Measurements from ENCODE around the gene ERVW-1. TPM values are rescaled to one million over a fixed set of nuclear protein-coding genes. Genes with fewer than 3 reads are reported as not detected.
A peak's percentile ranks its signal among the peaks of the same experiment; 100 is the strongest.

The ERVW-1 gene
- total and polyA plus RNA-seq, 2 of the 13 experiments (the other 11 are each of a cell fraction or from before 2014, with no cell fraction given), result not detected

GRCh38 chr7:92456236-92456635 is 21.5 kb downstream of the ERVW-1 start (continued):
- no peak for TF ChIP-seq ETS1 (CRISPR knock-in tag; IDR thresholded peaks at IDR 0.05)
- TF ChIP-seq ZNF513 (CRISPR knock-in tag; conservative IDR thresholded peaks at IDR 0.05), result no peak
- TF ChIP-seq CCAR2 (optimal IDR thresholded peaks at IDR 0.05; ENCODE audit: low read depth, low read length), result no peak

GRCh38 chr7:92451645-92452044 is 26.1 kb downstream of the ERVW-1 start:
- WGBS (ENCODE audit: low lambda C conversion rate), result 94% methylated on average over 2 of the region's 2 CpGs
- Histone ChIP-seq H2AFZ (ENCODE audit: low read length) (no peak overlapping the region), H3K4me3 (replicated peaks in 1 of 3; ENCODE audit: insufficient read depth in 1 of 3, low read depth in 2 of 3, low read length in 3 of 3) (no peak overlapping the region), H3K79me2 (ENCODE audit: insufficient read depth, low read length) (peaks cover 13% of the 10 kb centered on the region), H3K27ac (ENCODE audit: extremely low read length, insufficient read depth, low read length) (no peak overlapping the region), H3K36me3 (replicated peaks in 1 of 2; ENCODE audit: control insufficient read depth in 1 of 2, insufficient read depth in 2 of 2, low read length in 2 of 2) (peaks cover 22 to 57% of the 10 kb centered on the region in 2 experiments), H3K9me3 (ENCODE audit: low read length) (no peaks in the 10 kb centered on the region), H3K4me1 (ENCODE audit: insufficient read depth, low read length) (peaks cover 39% of the 10 kb centered on the region), H3K9ac (ENCODE audit: insufficient read depth, low read depth, low read length) (no peak overlapping the region), H3K4me2 (ENCODE audit: low read depth, low read length) (no peak overlapping the region), H4K20me1 (ENCODE audit: insufficient read depth, low read length) (no peaks in the 10 kb centered on the region), H3K27me3 (ENCODE audit: control insufficient read depth in 1 of 2, insufficient read depth in 2 of 2, low read length in 2 of 2) (no peaks in the 10 kb centered on the region)
- TF ChIP-seq ZNF496 (CRISPR knock-in tag; IDR thresholded peaks at IDR 0.05; ENCODE audit: insufficient replicate concordance) (no peak), ZNF10 (CRISPR knock-in tag; IDR thresholded peaks at IDR 0.05; ENCODE audit: borderline replicate concordance, low read depth) (no peak), RBFOX2 (IDR thresholded peaks at IDR 0.05; ENCODE audit: low read depth, low read length) (peak; percentile 41; the same call in 1 of the 2 replicates), ZNF629 (CRISPR knock-in tag; conservative IDR thresholded peaks at IDR 0.05) (peak; percentile 87), CREB1 (IDR thresholded peaks at IDR 0.05) (no peak), CREB1 (CRISPR knock-in tag; IDR thresholded peaks at IDR 0.05) (no peak), ESRRA (CRISPR knock-in tag; IDR thresholded peaks at IDR 0.05; ENCODE audit: low read depth) (no peak), ZNF232 (CRISPR knock-in tag; IDR thresholded peaks at IDR 0.05; ENCODE audit: borderline replicate concordance) (no peak), ZUFSP (CRISPR knock-in tag; IDR thresholded peaks at IDR 0.05; ENCODE audit: borderline replicate concordance) (no peak), ZNF564 (CRISPR knock-in tag; IDR thresholded peaks at IDR 0.05) (no peak), ZNF572 (CRISPR knock-in tag; IDR thresholded peaks at IDR 0.05) (no peak)
- intact Hi-C loops (cut with micrococcal nuclease; ENCODE audit: unreplicated experiment) (no loop called here), in situ Hi-C loops (cut with HindIII; ENCODE audit: extremely low pct_ligation_motif_present, low pct_unique_long_range_greater_than_20kb) (no loop called here)
- ChIA-PET CTCF (ENCODE audit: low intra/inter-chr PET ratio, low total read pairs) (no interaction called here), POLR2A (no interaction called here)
- ATAC-seq (no peak), DNase-seq (ENCODE audit: low spot score) (no peak), FAIRE-seq (no peak)
- BruUV-seq (replicated peaks), result no TSS peak
